ENCODE measurements around the gene ZBTB1.
"Not testable (repeated sequence)": the region's sequence is repeated elsewhere in the genome, so short reads cannot be mapped to it uniquely, and the experiment has no call there.

The ZBTB1 gene

DNA sequence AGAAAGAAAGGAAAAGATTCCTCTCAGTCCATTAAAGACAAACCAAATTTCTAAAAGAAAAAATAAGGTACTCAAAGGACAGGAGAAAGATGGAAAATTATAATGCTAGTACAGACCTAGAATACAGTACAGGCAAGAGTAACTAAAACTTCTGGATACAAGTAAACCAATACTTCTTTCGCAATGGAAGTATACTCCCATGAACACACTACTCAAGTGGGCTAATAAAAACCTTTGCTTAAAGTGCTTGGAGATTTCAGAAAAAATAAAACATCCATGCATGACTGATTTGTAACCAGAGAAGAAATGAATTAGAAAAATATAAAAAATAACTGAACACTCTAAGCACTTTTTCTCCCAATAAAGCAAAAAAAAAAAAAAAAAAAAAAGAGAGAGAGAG, 4.5 kb upstream of the ZBTB1 start:
- no peak for DNase-seq

DNA sequence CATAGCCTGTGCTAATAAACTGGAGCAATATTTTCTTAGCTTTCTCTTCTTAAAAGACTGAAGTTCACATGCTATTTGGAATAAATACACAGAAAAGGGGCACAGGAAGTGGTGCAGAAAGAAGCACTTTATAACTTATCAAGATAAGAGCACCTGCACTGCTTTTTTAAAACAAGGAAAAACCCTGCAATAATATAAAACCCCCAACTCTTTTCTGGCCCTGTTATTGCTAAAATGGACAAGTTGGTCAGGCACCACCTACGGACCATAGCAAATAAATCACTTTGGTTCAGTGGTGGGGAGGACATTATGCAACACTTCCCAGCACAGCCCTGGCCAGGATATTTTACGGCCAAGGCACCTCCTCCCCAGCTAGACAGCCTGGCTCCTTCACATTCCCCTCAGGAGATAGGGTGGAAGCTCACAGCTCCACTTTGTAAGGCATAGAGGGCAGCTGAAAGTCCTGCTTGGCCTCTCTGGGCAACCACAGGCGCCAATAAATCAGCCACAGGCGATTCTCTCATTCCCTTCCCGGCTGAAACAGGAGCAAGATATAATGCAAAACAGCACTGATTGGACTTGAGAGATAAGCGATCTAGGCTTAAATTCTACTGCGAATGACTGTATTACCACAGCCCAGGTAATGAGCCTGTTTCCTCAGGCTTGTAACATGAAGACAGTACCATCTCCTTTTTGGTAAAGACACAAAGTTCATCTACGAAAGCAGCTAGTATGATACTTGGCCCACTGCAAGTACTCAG, 3.0 kb upstream of the ZBTB1 start:
- DNase-seq = no peak

DNA sequence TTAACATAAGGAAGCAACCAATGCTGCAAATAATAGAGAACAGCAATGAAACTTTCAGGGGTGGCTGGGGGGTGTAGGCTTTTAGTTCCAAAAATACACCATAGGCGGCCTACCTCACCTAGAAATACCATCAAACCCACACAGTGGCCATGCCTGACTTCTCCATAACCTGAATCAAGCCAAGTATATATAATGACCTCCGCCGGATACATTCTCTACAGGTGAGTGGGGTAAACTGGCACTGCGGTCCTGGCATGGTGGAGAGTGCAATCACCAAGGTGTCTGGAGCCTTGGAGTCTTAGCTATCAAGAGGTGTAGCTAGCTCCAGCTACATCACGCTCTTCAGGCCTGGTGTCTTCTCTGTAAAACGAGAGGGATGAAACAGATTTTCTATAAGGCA, 2.1 kb upstream of the ZBTB1 start:
- no peak for DNase-seq

DNA sequence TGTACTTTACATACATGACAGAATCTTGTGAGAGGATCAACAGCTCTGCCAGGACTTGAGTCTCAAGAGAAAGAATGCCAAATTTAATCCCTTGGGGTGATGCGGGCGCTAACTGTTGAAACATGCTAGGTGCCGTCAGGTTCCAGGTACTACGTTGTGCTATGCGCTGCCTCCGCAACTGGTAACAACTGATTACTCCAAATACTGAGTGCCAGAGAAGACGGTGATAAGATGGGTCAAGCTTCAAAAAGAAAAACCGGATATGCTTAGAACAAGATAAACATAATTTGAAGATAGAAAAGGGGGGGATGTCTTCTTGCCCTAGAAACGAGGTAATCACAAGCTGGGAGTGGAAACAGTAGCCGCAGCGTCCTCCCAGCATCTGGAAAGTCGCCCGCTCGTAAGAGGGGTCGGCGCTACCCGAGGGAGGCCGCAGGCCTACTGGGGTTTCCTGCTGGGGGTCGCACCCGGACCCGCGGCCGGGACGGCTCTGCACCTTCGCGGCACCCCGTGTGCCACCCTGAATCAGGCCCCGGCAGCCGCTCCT, 1.6 kb upstream of the ZBTB1 start:
- no peak for DNase-seq

DNA sequence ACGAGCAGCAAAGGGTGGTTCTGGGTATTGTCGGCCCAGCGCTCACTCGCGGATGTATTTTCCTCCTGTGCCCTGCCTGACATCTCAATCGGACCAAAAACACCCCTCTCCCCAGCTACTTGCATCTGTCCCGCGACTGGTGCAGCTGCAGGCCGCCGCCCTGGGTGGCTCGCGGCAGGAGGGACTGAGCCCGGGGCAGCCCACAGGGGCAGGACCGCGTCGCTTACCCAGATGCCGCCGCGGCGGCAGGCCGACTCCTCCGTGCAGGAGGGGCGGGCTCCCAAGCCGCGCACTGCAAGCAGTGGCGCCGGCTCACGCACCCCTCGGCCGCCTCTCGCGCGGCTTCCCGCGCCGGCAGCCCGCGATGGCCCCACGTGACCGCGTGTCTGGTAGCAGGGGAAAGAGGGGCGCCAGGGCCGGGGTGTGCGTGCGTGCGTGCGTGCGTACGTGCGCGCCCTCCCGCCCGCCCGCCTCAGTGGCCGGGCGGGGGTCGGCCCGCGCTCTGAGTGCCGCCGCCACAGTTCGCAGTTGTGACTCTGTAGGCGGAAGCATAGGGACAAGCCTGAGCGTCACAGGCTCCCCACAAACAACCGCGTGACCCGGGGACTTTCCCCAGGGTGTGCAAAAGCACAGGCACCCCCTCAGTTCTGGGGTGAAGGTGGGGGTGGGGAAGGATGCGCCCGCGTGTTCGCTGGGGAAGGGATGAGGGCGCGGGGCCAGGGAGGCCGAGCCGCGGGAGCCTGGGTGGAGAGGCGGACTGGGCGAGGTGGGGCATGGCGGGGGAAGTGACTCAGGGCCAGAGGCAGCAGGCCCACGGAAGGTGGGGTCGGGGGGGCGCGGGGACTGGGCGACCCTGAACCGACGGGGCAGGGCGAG, 898 bp upstream of the ZBTB1 start, which contains the start of gene ZBTB25:
ZBTB25 (minus strand) TSS at position 405 of the 876 bp plus-strand sequence. CDS start 13,305 bp downstream, outside the sequence.
- DNase-seq = peak; percentile 4

DNA sequence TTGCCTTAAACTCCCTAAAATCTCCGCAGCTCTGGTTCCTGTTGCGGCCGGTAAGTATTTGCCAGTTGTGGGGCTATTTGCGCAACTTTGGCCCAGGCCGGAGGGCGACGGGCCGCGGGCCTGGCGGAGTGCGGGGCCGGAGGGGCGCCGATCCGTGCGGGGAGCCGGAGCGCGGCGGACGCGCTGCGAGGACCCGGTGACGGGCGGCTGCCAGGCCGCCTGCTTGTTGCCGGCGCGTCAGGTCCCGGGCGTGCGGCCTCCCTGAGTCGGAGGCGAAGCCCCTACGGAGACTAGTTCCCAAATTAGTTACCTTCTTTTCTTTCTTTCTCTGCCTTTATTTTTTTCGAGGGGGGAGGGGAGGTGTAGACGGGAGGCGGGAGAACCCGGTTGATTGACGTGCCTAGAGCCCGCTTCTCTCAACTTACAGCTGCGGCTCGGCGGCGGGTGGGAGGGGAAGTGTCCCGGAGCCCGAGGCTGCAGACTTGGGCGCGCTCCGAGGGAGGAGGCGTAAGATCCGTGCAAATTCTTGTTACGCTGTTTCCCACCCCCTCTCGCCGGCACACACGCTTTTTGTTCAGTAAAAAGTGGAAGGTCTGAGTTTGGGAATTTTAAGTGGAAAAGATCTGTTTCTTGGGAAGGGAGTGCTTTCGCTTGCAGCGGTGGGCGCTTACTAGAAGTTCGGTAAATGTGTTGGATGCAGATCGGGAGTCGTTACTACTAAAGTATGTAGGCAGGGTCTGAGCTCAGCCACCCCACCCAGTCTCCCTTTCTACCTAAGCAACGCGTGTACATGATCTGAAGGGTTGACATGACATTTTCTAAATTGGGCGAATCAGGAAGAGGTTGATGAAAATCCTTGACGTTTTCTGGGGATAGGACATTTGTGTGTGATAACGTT, 576 bp downstream of the ZBTB1 start:
- peak; percentile 41 for DNase-seq

DNA sequence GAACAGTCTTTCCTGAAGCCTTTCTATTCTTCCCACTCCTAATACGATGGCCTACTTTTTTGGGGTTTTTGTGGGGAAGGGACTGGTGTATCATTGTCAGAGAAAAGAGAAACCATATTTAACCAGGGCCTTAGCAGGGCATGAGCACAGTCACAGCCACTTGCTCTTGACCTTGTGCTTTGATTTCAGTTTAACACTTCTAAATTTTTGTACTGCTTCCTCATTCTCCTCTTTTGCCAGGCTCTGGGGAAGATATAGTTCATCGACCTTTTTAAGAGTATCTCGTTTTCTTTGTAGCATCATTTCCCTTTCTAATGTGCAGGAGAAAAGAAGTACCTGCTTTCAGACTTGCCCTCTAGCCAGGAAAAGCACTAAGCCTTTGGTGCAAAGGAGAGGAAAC, 2.2 kb downstream of the ZBTB1 start:
- DNase-seq = no peak

DNA sequence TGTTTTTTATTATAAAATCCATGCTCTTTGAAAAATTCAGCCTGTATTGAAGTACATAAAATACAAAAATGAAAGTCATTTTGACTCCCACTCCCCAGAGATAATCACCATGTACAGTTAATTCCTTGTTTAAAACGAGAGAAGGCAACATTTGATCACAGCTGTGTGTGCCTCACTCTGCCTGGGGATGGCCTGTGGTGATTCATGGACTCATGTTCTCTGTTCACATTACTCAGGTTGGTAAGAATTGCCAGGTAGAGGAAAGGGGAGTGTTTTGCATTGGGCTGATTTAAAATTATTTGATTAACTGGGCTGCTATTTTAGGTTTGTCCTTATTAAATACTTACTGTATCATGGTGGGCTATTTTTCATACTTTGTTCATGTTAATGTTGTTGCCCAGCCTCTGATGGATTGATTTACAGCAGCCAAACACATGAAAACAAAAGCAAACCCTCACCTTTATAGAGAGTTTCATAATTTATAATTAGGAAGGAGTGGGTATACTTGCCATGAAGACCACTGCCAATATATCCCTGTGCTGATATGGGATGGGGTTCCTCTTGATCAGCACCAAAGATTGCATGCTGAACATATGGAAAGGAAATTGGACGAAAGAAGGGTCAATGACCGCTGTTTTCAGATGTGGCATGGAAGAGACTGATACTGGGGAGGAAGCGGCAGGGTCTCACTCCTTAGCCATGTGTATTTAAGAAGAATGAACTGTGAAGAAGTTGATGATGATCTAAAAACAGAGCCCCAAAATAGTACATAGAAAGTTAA, 3.0 kb downstream of the ZBTB1 start:
- DNase-seq = no peak

DNA sequence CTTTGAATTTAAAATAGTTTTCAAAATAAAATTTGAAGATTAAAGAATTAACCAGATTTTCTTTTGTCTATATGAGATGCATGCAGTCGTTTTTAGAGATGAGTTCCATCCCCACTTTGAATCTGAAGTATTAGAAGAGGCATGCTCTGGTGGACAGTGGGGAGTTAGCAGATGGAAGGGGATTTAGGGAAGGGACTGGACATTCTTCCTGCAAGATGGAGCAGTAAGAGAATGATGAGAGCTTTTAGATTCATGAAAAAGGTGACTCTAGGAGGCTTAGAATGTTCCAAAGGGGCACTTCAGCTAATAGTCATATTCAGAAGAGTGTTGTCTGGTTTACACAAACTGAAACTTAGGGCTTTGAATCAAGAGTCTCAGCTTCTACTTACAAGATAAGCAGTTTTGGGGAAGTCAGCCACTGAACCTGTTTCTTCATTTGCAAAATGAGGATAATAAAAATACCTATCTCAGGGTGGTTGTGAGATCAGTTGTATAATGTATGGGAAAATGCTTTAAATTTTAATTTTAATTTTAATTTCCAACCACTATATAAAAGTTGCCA, 3.7 kb downstream of the ZBTB1 start:
- no peak for DNase-seq

DNA sequence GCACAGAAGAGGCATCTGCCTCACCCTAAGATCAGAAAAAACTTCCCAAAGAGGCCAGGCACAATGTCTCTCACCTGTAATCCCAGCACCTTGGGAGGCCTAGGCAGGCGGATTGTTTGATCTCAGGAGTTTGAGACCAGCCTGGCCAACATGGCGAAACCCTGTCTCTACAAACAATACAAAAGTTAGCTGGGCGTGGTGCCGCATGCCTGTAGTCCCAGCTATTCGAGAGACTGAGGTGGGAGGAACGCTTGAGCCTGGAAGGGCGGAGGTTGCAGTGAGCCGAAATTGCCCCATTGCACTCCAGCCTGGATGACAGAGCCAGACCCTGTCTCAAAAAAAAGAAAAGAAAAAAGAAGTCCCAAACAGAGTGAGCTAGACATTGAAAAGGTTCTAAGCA, 4.5 kb downstream of the ZBTB1 start:
- DNase-seq = no peak

DNA sequence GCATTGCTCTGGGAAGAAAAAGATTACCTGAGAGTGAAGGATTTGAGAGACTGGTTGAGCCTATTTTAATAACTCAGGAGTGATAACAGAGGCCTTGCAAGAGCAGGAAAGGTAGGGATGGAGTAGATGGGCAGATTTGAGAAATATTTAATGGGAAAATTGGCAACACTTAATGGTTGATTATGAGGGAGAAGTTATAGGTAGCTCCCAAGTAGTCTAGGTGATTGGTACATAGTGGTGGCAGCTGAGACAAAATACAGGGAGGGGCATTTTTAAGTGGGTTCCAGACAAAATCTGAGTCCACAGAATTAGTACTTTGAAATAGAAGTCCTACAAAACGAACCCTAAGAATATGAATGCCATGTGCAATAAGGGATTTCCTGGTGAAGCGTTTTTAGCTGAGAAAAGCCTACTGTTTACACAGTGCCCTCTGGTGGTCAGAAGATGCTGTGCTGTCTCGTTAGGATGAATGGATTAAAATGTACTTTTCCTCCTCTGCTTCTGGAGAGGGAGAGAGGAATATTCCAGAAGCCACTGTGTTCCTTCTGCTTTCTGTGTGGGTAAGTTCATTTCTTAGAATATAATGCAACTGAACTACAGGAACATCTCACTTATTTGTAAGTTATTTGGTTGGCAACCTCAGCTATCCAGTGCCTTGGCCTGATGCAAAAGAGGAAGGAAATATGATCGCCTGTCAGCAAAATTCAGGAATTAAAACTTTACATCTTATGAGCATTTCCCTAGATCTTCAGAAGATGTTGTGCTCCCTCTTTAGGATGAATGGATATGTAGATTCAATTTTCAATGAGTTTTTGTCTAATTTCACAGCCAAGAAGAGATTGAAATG, 6.5 kb downstream of the ZBTB1 start:
- DNase-seq = no peak

DNA sequence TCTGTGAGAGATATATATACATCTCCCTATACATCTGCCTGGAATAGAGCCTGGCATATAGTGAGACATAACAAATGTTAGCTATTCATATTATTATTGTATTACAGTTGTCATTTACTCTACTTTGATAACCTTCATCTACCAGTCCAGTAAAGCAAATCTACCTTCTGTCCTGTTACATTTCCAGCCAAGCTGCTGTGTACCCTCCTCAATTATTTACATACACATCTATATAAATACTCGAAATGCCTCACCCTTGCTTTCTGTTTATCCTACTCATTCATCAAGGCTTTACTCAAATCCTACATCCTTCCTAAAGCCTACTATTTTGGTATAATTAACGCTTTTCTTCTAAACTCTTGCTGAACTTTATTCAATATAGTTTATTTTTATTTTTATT, 8.7 kb downstream of the ZBTB1 start:
- DNase-seq = no peak

DNA sequence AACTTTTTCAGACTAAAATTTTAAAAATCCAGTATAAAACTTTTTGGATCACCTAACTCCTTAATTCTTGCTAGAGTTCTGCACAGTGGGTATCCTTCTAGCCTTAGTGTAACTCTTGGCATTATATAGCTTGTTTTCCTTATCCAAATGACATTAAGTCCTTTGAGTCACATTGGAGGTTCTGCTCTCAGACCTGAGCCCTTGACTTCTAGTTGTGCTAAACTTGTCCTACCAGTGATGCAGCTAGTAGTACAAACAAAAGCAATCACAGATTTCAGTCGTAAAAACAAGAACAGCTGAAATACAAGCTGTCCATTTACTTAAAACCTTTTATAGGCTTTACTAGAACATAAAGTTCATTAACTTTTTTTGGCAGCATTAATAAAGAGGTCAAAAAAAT, 10.5 kb downstream of the ZBTB1 start:
- no peak for DNase-seq

DNA sequence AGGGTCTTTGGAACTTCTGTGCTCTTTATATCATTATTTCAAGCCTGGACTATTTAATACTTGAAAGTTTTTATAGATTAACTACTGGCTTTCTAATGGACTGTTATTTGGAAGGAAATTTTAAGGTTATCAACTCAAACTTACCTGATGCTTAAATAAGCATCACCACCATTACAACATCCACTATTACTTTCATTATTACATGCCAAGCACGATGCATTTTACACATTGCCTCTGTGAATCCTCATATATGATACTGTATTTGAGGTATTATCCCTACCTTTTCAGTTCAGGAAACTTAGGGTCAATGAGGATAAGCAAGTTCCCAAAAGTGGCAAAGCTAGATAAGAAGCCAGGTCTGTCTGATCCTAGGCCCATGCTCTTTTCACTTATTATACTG, 12.4 kb downstream of the ZBTB1 start:
- DNase-seq = no peak

DNA sequence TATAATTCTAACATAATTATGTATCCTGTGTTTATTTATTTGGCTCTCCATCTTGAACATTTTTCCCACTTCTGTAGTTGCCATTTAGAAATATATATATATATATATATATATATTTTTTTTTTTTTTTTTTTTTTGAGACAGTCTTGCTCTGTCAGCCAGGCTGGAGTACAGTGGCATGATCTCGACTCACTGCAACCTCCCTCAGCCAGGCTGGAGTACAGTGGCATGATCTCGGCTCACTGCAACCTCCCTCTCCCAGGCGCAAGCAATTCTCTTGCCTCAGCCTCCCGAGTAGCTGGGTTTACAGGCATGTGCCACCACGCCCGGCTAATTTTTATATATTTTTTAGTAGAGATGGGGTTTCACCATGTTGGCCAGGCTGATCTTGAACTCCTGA, 13.1 kb downstream of the ZBTB1 start:
- not testable (repeated sequence) for DNase-seq

DNA sequence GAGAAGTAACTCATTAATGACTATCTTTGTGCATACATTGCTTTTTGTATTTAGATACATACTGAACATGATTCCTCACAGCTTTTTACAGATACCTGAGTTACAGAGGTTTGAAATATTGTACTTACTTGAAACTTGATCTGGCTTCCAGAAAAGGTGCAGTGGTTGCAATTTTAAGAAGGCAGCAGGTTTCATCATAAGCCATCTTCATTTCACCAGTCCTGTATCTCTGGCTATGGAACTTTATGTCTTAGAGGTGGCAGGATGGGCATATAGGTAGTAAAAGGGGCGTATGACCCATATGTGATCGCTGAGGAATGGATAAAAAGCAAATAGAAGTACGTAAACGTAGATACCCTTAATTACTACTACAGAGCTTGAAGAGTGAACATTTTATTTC, 13.7 kb downstream of the ZBTB1 start:
- no peak for DNase-seq

DNA sequence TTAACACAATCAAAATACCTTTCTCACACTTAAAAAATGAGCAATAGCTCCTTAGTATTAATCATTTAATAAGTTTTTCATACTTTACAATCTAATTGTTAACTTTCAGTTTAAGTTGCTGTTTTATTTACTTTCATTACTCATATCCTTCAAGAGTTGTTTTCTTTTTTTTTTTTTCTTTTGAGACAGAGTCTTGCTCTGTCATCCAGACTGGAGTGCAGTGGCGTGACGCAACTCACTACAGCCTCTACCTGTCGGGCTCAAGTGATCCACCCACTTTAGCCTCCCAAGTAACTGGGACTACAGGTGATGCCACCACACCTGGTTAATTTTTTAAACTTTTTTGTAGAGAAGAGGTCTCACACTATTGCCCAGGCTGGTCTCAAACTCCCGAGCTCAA, 16.1 kb downstream of the ZBTB1 start:
- DNase-seq = no peak

DNA sequence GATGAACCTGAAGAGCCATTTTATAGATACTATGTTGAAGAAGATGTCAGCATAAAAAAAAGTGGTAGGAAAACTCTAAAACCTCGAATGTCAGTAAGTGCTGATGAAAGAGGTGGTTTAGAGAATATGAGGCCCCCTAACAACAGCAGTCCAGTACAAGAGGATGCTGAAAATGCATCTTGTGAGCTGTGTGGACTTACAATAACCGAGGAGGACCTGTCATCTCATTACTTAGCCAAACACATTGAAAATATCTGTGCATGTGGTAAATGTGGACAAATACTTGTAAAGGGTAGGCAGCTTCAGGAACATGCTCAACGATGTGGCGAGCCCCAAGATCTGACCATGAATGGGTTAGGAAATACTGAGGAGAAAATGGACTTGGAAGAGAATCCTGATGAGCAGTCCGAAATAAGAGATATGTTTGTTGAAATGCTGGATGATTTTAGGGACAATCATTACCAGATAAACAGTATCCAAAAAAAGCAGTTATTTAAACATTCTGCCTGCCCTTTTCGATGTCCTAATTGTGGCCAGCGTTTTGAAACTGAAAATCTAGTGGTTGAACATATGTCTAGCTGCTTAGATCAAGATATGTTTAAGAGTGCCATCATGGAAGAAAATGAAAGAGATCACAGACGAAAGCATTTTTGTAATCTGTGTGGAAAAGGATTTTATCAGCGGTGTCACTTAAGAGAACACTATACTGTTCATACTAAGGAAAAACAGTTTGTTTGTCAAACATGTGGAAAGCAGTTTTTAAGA, 18.2 kb downstream of the ZBTB1 start:
- no peak for DNase-seq

DNA sequence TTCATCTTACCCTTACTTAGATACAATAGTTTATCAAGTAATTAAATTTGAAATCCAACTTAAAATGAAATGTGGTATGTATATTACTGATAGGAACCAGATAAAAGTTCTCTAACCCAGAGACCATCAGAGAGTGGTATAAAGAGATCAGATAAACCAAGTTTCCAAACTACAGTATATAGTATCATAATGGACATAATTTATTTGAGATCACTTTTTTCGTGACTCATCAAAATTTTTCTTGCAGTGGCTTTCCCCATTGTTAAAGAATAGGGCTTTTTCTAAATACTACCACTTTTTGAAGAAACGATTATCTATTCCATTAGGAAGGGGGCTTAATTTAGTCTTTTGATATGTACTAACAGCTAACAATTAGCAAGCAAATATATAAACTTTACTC, 20.8 kb downstream of the ZBTB1 start:
- DNase-seq = no peak

DNA sequence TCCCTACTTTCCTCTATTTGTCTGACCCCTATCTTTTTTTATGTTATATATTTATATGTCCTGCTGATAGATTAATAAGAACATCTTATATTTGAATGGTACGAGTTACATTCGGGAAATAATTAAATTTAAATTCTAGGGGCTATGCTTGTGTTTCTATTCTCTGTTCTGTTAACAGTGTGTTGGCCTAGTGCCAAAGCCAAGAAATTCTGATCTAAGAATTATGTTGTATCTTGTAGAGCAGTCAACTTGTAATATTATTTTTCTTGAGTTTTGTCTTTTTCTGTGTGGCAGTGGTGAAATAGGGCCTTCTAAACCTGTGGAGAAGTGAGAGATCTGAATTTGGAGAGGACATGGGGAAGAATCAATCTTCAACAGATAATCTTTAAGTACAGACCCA, 27.0 kb downstream of the ZBTB1 start:
- no peak for DNase-seq

All from SIG-M5 (cell line).